Adipocyte (in vitro differentiated cells): ENCODE data around the gene TRIP6.
A peak's percentile ranks its signal among the peaks of the same experiment; 100 is the strongest.

Source experiments
- DNase-seq: peaks from one replicate; pipeline ENCODE4 v3.0.0-alpha.2; 2015; ENCODE audit warnings: low read depth
- H3K27me3 ChIP-seq: replicated peaks from 2 replicates; pipeline ENCODE4 v1.7.0; 2013; ENCODE audit warnings: mild to moderate bottlenecking, low read length, moderate library complexity; ENCODE audit not compliant: control insufficient read depth, insufficient read depth
- H3K36me3 ChIP-seq: 2 replicates; pipeline ENCODE4 v1.7.0; 2013; ENCODE audit warnings: low read length, mild to moderate bottlenecking, moderate library complexity; ENCODE audit not compliant: control insufficient read depth, insufficient read depth, severe bottlenecking
- H3K4me1 ChIP-seq: 2 replicates; pipeline ENCODE4 v1.7.0; 2013; ENCODE audit warnings: mild to moderate bottlenecking, low read length, moderate library complexity; ENCODE audit not compliant: control insufficient read depth, insufficient read depth
- H3K4me3 ChIP-seq: 2 replicates; pipeline ENCODE4 v1.7.0; 2013; ENCODE audit warnings: mild to moderate bottlenecking, low read length, moderate library complexity
- H3K9ac ChIP-seq: 2 replicates; pipeline ENCODE4 v1.7.0; 2013; ENCODE audit warnings: mild to moderate bottlenecking, low read length, moderate library complexity
- H3K9me3 ChIP-seq: 2 replicates; pipeline ENCODE4 v1.7.0; 2013; ENCODE audit warnings: mild to moderate bottlenecking, low read length, moderate library complexity; ENCODE audit not compliant: control insufficient read depth

TRIP6 gene

GRCh38 chr7:100826514-100827329 lies 40.5 kb upstream of the TRIP6 start:
- Histone ChIP-seq H3K9me3 (no peaks in the 10 kb centered on the region), H3K4me3 (peak overlapping the region; percentile 85), H3K9ac (peak overlapping the region; percentile 80), H3K27me3 (no peaks in the 10 kb centered on the region), H3K4me1 (peaks cover 15% of the 10 kb centered on the region), H3K36me3 (no peaks in the 10 kb centered on the region)
- DNase-seq, result peak; percentile 53

- H3K4me3 ChIP-seq, result peak within 1 kb of the TSS; percentile 85
- peak; percentile 97 for DNase-seq
- no peaks in the 10 kb centered on the region for H3K27me3 ChIP-seq
- peak within 1 kb of the TSS; percentile 80 for H3K9ac ChIP-seq
- H3K4me1 ChIP-seq, result peaks cover 15% of the 10 kb centered on the region
- no peaks in the 10 kb centered on the region for H3K9me3 ChIP-seq
- H3K36me3 ChIP-seq, result no peaks in the 10 kb centered on the region
Observed at GRCh38 chr7:100827330-100828226, 39.6 kb upstream of the TRIP6 start, which contains the start of gene EPHB4. TSS of gene EPHB4 (minus strand) at chr7:100827523. CDS start at chr7:100827030, 493 bp downstream.

DNA sequence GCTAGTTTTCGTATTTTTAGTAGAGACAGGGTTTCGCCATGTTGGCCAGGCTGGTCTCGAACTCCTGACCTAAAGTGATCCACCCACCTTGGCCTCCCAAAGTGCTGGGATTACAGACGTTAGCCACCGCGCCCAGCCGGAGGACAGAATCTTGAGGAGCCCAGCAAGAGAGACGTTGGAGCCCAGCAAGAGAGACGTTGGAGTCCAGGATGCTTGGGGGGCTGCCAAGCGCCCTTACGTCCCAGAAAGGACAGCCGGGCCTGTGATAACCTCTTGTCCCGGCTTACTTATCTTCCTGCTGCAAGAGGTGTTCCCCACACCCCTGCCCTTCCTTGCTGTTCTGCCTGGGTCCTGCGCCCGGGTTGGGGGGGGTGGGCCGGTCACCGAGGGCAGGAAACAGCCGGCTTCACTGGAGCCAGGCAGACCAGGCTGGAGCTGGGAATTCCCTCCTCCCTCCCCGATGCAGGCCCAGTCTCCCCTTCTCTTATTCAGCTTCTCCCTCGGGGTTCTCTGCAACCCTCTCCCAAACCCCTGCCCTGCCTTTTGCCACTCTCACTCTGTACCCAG lies 38.0 kb upstream of the TRIP6 start:
- DNase-seq, result no peak
- Histone ChIP-seq H3K4me1 (peaks cover 15% of the 10 kb centered on the region), H3K36me3 (no peaks in the 10 kb centered on the region), H3K27me3 (no peaks in the 10 kb centered on the region), H3K9ac (no peak overlapping the region), H3K9me3 (no peaks in the 10 kb centered on the region), H3K4me3 (no peak overlapping the region)

- DNase-seq, result no peak
- no peaks in the 10 kb centered on the region for H3K27me3 ChIP-seq
Observed at GRCh38 chr7:100830396-100830795, 36.8 kb upstream of the TRIP6 start.

GRCh38 chr7:100832281-100832633 lies 34.9 kb upstream of the TRIP6 start:
- H3K27me3 ChIP-seq, result no peaks in the 10 kb centered on the region
- H3K36me3 ChIP-seq, result no peaks in the 10 kb centered on the region
- H3K9ac ChIP-seq, result no peak overlapping the region
- no peaks in the 10 kb centered on the region for H3K9me3 ChIP-seq
- no peak overlapping the region for H3K4me3 ChIP-seq
- DNase-seq, result no peak
- peaks cover 3% of the 10 kb centered on the region for H3K4me1 ChIP-seq

More at GRCh38 chr7:100830396-100830795, 36.8 kb upstream of the TRIP6 start:
- Histone ChIP-seq H3K4me1 (peaks cover 15% of the 10 kb centered on the region), H3K36me3 (no peaks in the 10 kb centered on the region), H3K9ac (no peak overlapping the region), H3K9me3 (no peaks in the 10 kb centered on the region), H3K4me3 (no peak overlapping the region)

- H3K9me3 ChIP-seq, result no peaks in the 10 kb centered on the region
- no peak for DNase-seq
- no peaks in the 10 kb centered on the region for H3K4me1 ChIP-seq
- no peak overlapping the region for H3K9ac ChIP-seq
- H3K36me3 ChIP-seq, result no peaks in the 10 kb centered on the region
- no peaks in the 10 kb centered on the region for H3K27me3 ChIP-seq
- no peak overlapping the region for H3K4me3 ChIP-seq
Observed at GRCh38 chr7:100835903-100836811, 31.0 kb upstream of the TRIP6 start.

DNA sequence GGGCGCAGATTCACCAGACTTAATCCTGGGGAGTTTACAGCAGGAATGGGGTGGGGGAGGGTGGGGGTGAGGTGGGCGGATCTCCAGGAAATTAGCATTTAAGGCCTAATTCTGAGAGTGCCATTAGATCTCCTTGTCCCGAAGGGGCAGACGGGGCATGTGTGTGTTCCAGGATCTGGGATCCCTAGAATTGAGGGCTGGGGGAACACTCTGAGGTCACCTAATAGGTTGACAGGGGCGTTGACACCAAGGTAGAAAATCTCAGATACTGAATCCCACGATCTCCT lies 30.4 kb upstream of the TRIP6 start:
- H3K4me3 ChIP-seq, result peak overlapping the region; percentile 83
- no peaks in the 10 kb centered on the region for H3K36me3 ChIP-seq
- no peak for DNase-seq
- H3K27me3 ChIP-seq, result no peaks in the 10 kb centered on the region
- H3K4me1 ChIP-seq, result no peaks in the 10 kb centered on the region
- no peaks in the 10 kb centered on the region for H3K9me3 ChIP-seq
- H3K9ac ChIP-seq, result peak overlapping the region; percentile 88

DNA sequence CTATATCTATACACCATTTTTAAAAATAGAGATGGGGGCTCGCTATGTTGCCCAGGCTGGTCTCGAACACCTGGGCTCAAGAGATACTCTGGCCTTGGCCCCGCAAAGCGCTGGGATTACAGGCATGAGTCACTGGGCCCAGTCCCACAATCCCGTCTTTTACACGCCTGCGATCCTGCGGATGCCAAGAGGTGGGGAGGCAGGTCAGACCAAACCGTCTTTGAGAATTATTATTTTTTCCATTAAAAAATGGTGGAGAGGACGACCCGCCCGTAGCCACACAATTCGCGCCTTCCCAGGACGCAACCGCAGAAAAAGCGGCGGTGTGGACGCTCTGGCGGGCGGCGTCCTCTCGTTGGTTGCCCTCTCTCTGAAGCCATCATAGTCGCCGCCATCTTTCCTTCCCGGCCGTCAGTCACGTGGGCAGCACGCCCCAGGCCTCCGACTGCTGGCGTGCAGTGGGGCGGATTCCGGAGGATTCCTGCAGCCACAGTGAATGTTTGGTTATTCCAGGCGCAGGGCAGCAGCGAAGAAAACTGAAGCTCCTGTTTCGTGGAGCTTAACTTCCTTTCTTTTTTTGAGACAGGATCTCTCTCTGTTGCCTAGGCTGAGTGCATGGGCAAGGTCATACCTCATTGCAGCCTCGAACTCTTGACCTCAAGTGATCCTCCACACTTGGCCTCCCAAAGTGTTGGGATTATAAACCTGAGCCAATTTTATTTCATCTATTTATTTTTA lies 29.9 kb upstream of the TRIP6 start:
- Histone ChIP-seq H3K36me3 (no peaks in the 10 kb centered on the region), H3K9ac (peak overlapping the region; percentile 88), H3K4me3 (peak overlapping the region; percentile 83), H3K27me3 (no peaks in the 10 kb centered on the region), H3K4me1 (no peaks in the 10 kb centered on the region), H3K9me3 (no peaks in the 10 kb centered on the region)
- peak; percentile 92 for DNase-seq

DNA sequence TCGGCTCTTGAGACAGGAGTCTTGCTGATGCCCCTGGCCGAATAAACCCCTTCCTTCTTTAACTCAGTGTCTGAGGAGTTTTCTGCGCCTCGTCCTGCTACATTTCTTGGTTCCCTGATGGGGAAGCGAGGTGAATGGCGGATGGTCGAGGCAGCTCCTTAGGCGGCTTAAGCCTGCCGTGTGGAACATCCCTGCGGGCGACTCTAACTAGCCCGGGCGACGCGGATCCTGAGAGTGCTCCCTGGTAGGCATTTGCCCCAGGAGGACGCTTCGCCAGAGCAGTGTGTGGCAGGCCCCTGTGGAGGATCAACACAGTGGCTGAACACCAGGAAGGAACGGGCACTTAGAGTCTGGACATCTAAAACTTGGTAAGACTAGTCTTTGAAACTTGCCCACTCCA lies 27.8 kb upstream of the TRIP6 start:
- Histone ChIP-seq H3K4me3 (no peak overlapping the region), H3K9me3 (no peaks in the 10 kb centered on the region), H3K27me3 (no peaks in the 10 kb centered on the region), H3K9ac (no peak overlapping the region), H3K4me1 (no peaks in the 10 kb centered on the region), H3K36me3 (no peaks in the 10 kb centered on the region)
- no peak for DNase-seq

GRCh38 chr7:100840470-100841100 lies 26.6 kb upstream of the TRIP6 start:
- no peaks in the 10 kb centered on the region for H3K36me3 ChIP-seq
- H3K9me3 ChIP-seq, result no peaks in the 10 kb centered on the region
- H3K4me1 ChIP-seq, result no peaks in the 10 kb centered on the region
- H3K9ac ChIP-seq, result no peak overlapping the region
- H3K4me3 ChIP-seq, result no peak overlapping the region
- DNase-seq, result no peak
- no peaks in the 10 kb centered on the region for H3K27me3 ChIP-seq
